GM19395 (cell line): ENCODE results near the gene ADAMTSL1.
"Not testable (repeated sequence)": the region's sequence is repeated elsewhere in the genome, so short reads cannot be mapped to it uniquely, and the experiment has no call there.

Experiments used
- ATAC-seq: cut with Tn5 transposase; IDR thresholded peaks from one replicate; pipeline ENCODE4 v1.9.1; 2021; ENCODE audit warnings: mild to moderate bottlenecking, moderate library complexity; ENCODE audit not compliant: unreplicated experiment

Gene ADAMTSL1

GRCh38 chr9:18922161-18922885 is 448.4 kb downstream of the ADAMTSL1 start:
- ATAC-seq = no peak

GRCh38 chr9:18923167-18923566 is 449.2 kb downstream of the ADAMTSL1 start:
- no peak for ATAC-seq

GRCh38 chr9:18923671-18924430 is 449.9 kb downstream of the ADAMTSL1 start:
- no peak for ATAC-seq

GRCh38 chr9:18925880-18926279 is 451.9 kb downstream of the ADAMTSL1 start:
- ATAC-seq = no peak

- ATAC-seq = no peak
Measured at GRCh38 chr9:18926513-18926912, 452.6 kb downstream of the ADAMTSL1 start.

- no peak for ATAC-seq
Measured at GRCh38 chr9:18928711-18929110, 454.8 kb downstream of the ADAMTSL1 start.

- ATAC-seq = not testable (repeated sequence)
Measured at GRCh38 chr9:18930611-18931010, 456.7 kb downstream of the ADAMTSL1 start.

- ATAC-seq = no peak
Measured at GRCh38 chr9:18935541-18935940, 461.6 kb downstream of the ADAMTSL1 start.

- no peak for ATAC-seq
Measured at GRCh38 chr9:18936094-18936871, 462.3 kb downstream of the ADAMTSL1 start.

GRCh38 chr9:18939943-18940342 is 466.0 kb downstream of the ADAMTSL1 start:
- ATAC-seq = no peak

GRCh38 chr9:18941060-18941740 is 467.2 kb downstream of the ADAMTSL1 start:
- ATAC-seq = no peak

- ATAC-seq = no peak
Measured at GRCh38 chr9:18942801-18943200, 468.8 kb downstream of the ADAMTSL1 start.

- ATAC-seq = no peak
Measured at GRCh38 chr9:18947892-18948339, 474.0 kb downstream of the ADAMTSL1 start.

- no peak for ATAC-seq
Measured at GRCh38 chr9:18951936-18952335, 478.0 kb downstream of the ADAMTSL1 start.

GRCh38 chr9:18955626-18956025 is 481.7 kb downstream of the ADAMTSL1 start:
- no peak for ATAC-seq
